Measurements from ENCODE around the gene REEP5. TPM values are rescaled to one million over a fixed set of nuclear protein-coding genes. Genes with fewer than 3 reads are reported as not detected.
"Not testable (repeated sequence)": the region's sequence is repeated elsewhere in the genome, so short reads cannot be mapped to it uniquely, and the experiment has no call there.

The REEP5 gene
- total RNA-seq, 1 experiment from 2014 or later = 46.2 TPM

DNA sequence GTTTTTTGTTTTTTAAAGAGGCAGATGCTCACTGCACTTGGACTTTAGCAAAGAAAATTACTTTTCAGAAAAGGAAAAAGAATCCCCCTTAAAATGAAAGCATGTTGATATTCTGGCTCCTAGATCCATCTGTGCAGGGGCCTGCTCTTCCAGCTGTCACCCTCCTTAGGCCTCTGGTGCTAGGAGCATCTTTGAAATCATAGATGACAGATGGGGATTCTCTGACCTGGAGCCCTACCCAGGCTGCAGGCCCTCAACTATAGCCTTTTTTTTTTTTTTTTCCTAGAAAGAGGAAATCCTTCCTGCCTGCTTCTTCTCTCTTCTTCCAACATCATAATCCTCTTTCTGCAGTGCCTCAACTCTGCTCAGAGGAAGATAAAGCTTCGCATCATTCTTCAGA lies 38.3 kb upstream of the REEP5 start:
- Mint-ChIP-seq H3K4me3 (no peak overlapping the region), H3K27ac (no peak overlapping the region; a peak in 1 of 7 replicates)

DNA sequence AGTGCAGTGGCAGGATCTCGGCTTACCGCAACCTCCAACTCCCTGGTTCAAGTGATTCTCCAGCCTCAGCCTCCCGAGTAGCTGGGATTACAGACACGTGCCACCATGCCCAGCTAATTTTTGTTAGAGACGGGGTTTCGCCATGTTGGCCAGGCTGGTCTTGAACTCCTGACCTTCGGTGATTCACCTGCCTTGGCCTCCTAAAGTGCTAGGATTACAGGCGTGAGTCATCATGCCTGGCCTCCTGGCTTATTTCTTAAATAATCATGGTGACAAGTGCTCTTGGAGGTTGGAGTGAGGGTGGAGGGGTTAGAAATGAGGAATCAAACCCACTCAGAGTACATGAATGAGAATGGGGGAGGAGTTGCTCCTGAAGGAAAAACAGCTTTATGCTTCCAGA lies 37.8 kb upstream of the REEP5 start:
- H4K5ac ChIP-seq (ENCODE audit: insufficient read length, low read depth, low read length); H3K4me1 ChIP-seq (ENCODE audit: insufficient read depth, low read length); H2BK5ac ChIP-seq (ENCODE audit: insufficient read length, low read length); H3K9ac ChIP-seq (ENCODE audit: extremely low read depth, insufficient read length, low read length); H2BK15ac ChIP-seq (ENCODE audit: low read depth, low read length); H3K27me3 Mint-ChIP-seq (ENCODE audit: low read depth); H3K56ac ChIP-seq (ENCODE audit: insufficient read length, low read depth, low read length); H4K20me1 ChIP-seq (ENCODE audit: control insufficient read depth, insufficient read depth, insufficient read length); H3K79me2 ChIP-seq (ENCODE audit: insufficient read depth, low read length); H3K27ac Mint-ChIP-seq; H3K23ac ChIP-seq (ENCODE audit: insufficient read length, low read depth, low read length); H2BK12ac ChIP-seq (ENCODE audit: insufficient read length, low read depth, low read length); H2BK120ac ChIP-seq (ENCODE audit: low read depth, low read length, poor library complexity, severe bottlenecking); DNase-seq; H2AFZ ChIP-seq (ENCODE audit: low read length); H3K23me2 ChIP-seq (ENCODE audit: insufficient read length, low read depth, low read length, poor library complexity, severe bottlenecking); H3K4ac ChIP-seq (ENCODE audit: low read depth, low read length); H3K9me3 ChIP-seq (ENCODE audit: control insufficient read depth, low read depth, low read length); H3K14ac ChIP-seq (ENCODE audit: insufficient read depth, low read length); H2BK20ac ChIP-seq (ENCODE audit: low read depth, low read length, poor library complexity, severe bottlenecking); H4K91ac ChIP-seq (ENCODE audit: insufficient read length, low read depth, low read length); H3K27me3 ChIP-seq (ENCODE audit: insufficient read depth, low read length); H3K18ac ChIP-seq (ENCODE audit: insufficient read length, low read depth, low read length); H3K4me2 ChIP-seq (ENCODE audit: insufficient read depth, insufficient read length, low read length); H3T11ph ChIP-seq (ENCODE audit: low read length); H3K27ac ChIP-seq (ENCODE audit: insufficient read length, low read depth, low read length); H3K79me1 ChIP-seq (ENCODE audit: insufficient read depth, low read depth, low read length, poor library complexity, severe bottlenecking); H3K36me3 Mint-ChIP-seq (ENCODE audit: insufficient read depth in 1 of 3, low read depth in 3 of 3); H4K8ac ChIP-seq (replicated peaks; ENCODE audit: insufficient read length, low read depth, low read length); H3K9me3 Mint-ChIP-seq; H2AK5ac ChIP-seq (ENCODE audit: insufficient read length, low read length); H3K4me3 Mint-ChIP-seq: not testable (repeated sequence)
- no CpG with 5 or more reads among the region's 8 CpGs for WGBS (ENCODE audit: extremely low coverage, insufficient read length, low lambda C conversion rate)
- H3K4me1 Mint-ChIP-seq = peaks cover 17 to 25% of the 10 kb centered on the region in 2 experiments

More for the DNA sequence above, 38.3 kb upstream of the REEP5 start:
- Histone ChIP-seq H3K23ac (ENCODE audit: insufficient read length, low read depth, low read length) (no peak overlapping the region), H3K79me1 (ENCODE audit: insufficient read depth, low read depth, low read length, poor library complexity, severe bottlenecking) (no peaks in the 10 kb centered on the region), H3K79me2 (ENCODE audit: insufficient read depth, low read length) (no peaks in the 10 kb centered on the region), H3K9ac (ENCODE audit: extremely low read depth, insufficient read length, low read length) (no peak overlapping the region), H3K23me2 (ENCODE audit: insufficient read length, low read depth, low read length, poor library complexity, severe bottlenecking) (no peaks in the 10 kb centered on the region), H2BK15ac (ENCODE audit: low read depth, low read length) (no peak overlapping the region), H3K4me2 (ENCODE audit: insufficient read depth, insufficient read length, low read length) (no peak overlapping the region), H2BK5ac (ENCODE audit: insufficient read length, low read length) (no peak overlapping the region), H3K56ac (ENCODE audit: insufficient read length, low read depth, low read length) (no peak overlapping the region), H2BK12ac (ENCODE audit: insufficient read length, low read depth, low read length) (no peak overlapping the region), H3K4me1 (ENCODE audit: insufficient read depth, low read length) (no peaks in the 10 kb centered on the region), H4K91ac (ENCODE audit: insufficient read length, low read depth, low read length) (no peak overlapping the region), H3K27me3 (ENCODE audit: insufficient read depth, low read length) (no peaks in the 10 kb centered on the region), H4K5ac (ENCODE audit: insufficient read length, low read depth, low read length) (no peak overlapping the region), H2BK20ac (ENCODE audit: low read depth, low read length, poor library complexity, severe bottlenecking) (no peak overlapping the region), H3T11ph (ENCODE audit: low read length) (no peak overlapping the region), H3K27ac (ENCODE audit: insufficient read length, low read depth, low read length) (no peak overlapping the region), H3K18ac (ENCODE audit: insufficient read length, low read depth, low read length) (no peak overlapping the region), H3K4ac (ENCODE audit: low read depth, low read length) (no peak overlapping the region), H4K20me1 (ENCODE audit: control insufficient read depth, insufficient read depth, insufficient read length) (no peaks in the 10 kb centered on the region), H3K9me3 (ENCODE audit: control insufficient read depth, low read depth, low read length) (no peaks in the 10 kb centered on the region), H2AFZ (ENCODE audit: low read length) (no peak overlapping the region), H2AK5ac (ENCODE audit: insufficient read length, low read length) (no peak overlapping the region), H4K8ac (replicated peaks; ENCODE audit: insufficient read length, low read depth, low read length) (no peak overlapping the region), H3K14ac (ENCODE audit: insufficient read depth, low read length) (no peak overlapping the region), H2BK120ac (ENCODE audit: low read depth, low read length, poor library complexity, severe bottlenecking) (no peak overlapping the region)
- whole genome bisulfite sequencing (ENCODE audit: extremely low coverage, insufficient read length, low lambda C conversion rate) = no CpG with 5 or more reads among the region's 1 CpG
- Mint-ChIP-seq H3K4me1 (peaks cover 17 to 25% of the 10 kb centered on the region in 2 experiments), H3K27me3 (ENCODE audit: low read depth) (no peaks in the 10 kb centered on the region), H3K9me3 (peaks cover 0 to under 1% of the 10 kb centered on the region in 2 experiments; a peak in 1 of 5 replicates), H3K36me3 (ENCODE audit: insufficient read depth in 1 of 3, low read depth in 3 of 3) (no peaks in the 10 kb centered on the region)
- TF ChIP-seq, protein P1, sequence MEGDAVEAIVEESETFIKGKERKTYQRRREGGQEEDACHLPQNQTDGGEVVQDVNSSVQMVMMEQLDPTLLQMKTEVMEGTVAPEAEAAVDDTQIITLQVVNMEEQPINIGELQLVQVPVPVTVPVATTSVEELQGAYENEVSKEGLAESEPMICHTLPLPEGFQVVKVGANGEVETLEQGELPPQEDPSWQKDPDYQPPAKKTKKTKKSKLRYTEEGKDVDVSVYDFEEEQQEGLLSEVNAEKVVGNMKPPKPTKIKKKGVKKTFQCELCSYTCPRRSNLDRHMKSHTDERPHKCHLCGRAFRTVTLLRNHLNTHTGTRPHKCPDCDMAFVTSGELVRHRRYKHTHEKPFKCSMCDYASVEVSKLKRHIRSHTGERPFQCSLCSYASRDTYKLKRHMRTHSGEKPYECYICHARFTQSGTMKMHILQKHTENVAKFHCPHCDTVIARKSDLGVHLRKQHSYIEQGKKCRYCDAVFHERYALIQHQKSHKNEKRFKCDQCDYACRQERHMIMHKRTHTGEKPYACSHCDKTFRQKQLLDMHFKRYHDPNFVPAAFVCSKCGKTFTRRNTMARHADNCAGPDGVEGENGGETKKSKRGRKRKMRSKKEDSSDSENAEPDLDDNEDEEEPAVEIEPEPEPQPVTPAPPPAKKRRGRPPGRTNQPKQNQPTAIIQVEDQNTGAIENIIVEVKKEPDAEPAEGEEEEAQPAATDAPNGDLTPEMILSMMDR (conservative IDR thresholded peaks at IDR 0.05) = no peak
- DNase-seq = no peak
